NCI-H1092 (cell line): Measurements from ENCODE around the gene SACM1L.
"Not testable (repeated sequence)": the region's sequence is repeated elsewhere in the genome, so short reads cannot be mapped to it uniquely, and the experiment has no call there.

Source experiments
- DNase-seq: peaks from one replicate; lab custom pipeline; 2025; lab: John Stamatoyannopoulos, UW

Gene SACM1L

GRCh38 chr3:45667569-45667934 lies 21.6 kb upstream of the SACM1L start:
- no peak for DNase-seq

- DNase-seq = no peak
These were observed 18.8 kb upstream of the SACM1L start for GRCh38 chr3:45670436-45670835.

GRCh38 chr3:45670991-45671390 lies 18.2 kb upstream of the SACM1L start:
- no peak for DNase-seq

- no peak for DNase-seq
These were observed 15.9 kb upstream of the SACM1L start for GRCh38 chr3:45673273-45673672.

GRCh38 chr3:45676325-45677032 lies 12.7 kb upstream of the SACM1L start:
- DNase-seq = no peak

- no peak for DNase-seq
These were observed 12.2 kb upstream of the SACM1L start for GRCh38 chr3:45677033-45677446.

- no peak for DNase-seq
These were observed 11.4 kb upstream of the SACM1L start for GRCh38 chr3:45677841-45678240.

GRCh38 chr3:45679805-45680204 lies 9.4 kb upstream of the SACM1L start:
- no peak for DNase-seq

- no peak for DNase-seq
These were observed 8.0 kb upstream of the SACM1L start for GRCh38 chr3:45681221-45681620.

- DNase-seq = no peak
These were observed 7.3 kb upstream of the SACM1L start for GRCh38 chr3:45681846-45682245.

GRCh38 chr3:45682311-45682710 lies 6.9 kb upstream of the SACM1L start:
- no peak for DNase-seq

- DNase-seq = no peak
These were observed 6.4 kb upstream of the SACM1L start for GRCh38 chr3:45682786-45683185.

- DNase-seq = no peak
These were observed 5.5 kb upstream of the SACM1L start for GRCh38 chr3:45683417-45684326.

- DNase-seq = no peak
These were observed 4.8 kb upstream of the SACM1L start for GRCh38 chr3:45684327-45684892.

- DNase-seq = not testable (repeated sequence)
These were observed 3.5 kb upstream of the SACM1L start for GRCh38 chr3:45685722-45686121.

GRCh38 chr3:45686850-45687249 lies 2.3 kb upstream of the SACM1L start:
- DNase-seq = no peak

GRCh38 chr3:45687828-45688193 lies 1.4 kb upstream of the SACM1L start:
- DNase-seq = no peak

- peak; percentile 43 for DNase-seq
These were observed 858 bp upstream of the SACM1L start for GRCh38 chr3:45688194-45688881.

GRCh38 chr3:45689787-45690145 lies 570 bp downstream of the SACM1L start:
- DNase-seq = no peak

- DNase-seq = no peak
These were observed 1.3 kb downstream of the SACM1L start for GRCh38 chr3:45690336-45691035.

GRCh38 chr3:45691842-45692241 lies 2.6 kb downstream of the SACM1L start:
- no peak for DNase-seq

GRCh38 chr3:45692866-45693265 lies 3.7 kb downstream of the SACM1L start:
- DNase-seq = no peak
